NCI-H526 (cell line): ENCODE data around the gene ECSCR.
"Not testable (repeated sequence)": the region's sequence is repeated elsewhere in the genome, so short reads cannot be mapped to it uniquely, and the experiment has no call there.

Source experiments
- DNase-seq, 2 experiments: peaks; one replicate each; lab custom pipeline; 2025; lab: John Stamatoyannopoulos, UW

Gene ECSCR

DNA sequence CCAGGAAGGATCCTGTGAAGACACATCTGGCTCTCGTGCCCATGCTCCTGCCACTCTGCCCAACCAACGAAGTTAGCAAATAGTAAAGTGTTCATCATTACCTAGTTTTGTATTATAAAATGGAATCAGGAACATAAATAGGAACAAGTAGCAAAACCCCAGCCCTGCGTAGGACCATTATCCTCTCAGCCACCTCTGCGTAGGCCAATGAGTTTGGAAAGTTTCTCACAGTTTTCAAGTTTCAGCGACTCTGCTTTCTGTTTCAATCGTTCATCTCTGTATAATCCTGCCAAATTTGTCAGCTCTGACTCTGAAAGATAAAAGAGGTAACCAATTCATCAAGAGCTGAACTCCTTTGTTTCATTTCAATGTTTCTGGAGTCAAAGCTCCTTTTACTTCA is 48.6 kb downstream of the ECSCR start:
- no peak for DNase-seq

DNA sequence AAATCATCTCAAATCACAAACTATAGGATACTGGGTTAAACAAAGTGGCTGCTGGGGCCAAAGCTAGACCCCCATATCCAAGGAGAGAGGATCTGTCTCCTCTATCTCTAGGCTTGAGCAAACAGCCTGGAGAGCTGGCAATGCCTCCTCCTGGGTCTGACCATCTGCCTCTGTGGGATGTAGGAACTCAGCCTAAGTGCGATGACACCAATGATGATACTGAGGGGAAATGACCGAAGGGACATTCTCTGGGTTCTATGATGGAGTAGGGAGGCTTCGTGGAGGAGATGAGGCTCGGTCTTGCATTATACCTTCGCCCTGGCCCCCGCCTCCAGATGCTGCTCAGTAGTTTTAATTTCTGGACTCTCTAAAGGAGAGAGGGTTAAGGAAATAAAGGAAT is 49.4 kb downstream of the ECSCR start:
- no peak for DNase-seq

DNA sequence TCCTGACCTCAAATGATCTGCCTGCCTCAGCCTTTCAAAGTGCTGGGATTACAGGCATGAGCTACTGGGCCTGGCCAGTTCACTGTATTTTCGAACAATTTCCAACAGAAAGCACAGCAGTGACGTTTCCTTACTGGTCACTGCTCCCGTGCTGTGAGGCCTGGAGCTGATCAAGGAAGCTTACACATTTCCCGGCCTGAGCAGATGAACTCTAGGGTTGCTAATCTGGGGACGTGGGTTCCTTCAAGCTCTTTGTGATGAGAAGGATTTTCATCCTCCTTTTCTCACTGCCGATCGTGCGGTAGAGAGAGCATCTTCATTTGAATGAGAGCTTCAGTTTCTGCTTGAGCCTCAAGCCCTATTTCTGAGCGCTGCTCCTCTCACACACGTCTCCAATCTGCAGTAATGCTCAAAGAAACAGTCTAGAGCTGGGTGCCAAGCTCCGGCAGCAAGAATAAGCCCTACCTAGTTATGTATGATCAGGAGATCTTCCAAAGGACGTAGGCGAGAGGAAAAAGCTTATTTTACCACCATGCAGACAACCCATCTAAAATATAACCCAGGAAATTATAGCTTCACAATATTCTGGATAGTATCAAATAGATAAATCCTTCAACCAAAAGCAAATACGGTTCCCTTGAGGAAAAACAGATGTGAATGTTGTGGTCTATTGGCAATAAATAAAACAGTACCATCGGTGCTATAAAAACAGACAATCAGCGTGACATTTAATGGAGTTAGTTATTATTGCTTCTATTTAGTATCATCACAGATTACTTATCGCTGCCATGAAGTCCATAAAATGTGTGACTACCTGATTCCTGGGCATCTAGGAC is 51.3 kb downstream of the ECSCR start:
- no peak for DNase-seq

DNA sequence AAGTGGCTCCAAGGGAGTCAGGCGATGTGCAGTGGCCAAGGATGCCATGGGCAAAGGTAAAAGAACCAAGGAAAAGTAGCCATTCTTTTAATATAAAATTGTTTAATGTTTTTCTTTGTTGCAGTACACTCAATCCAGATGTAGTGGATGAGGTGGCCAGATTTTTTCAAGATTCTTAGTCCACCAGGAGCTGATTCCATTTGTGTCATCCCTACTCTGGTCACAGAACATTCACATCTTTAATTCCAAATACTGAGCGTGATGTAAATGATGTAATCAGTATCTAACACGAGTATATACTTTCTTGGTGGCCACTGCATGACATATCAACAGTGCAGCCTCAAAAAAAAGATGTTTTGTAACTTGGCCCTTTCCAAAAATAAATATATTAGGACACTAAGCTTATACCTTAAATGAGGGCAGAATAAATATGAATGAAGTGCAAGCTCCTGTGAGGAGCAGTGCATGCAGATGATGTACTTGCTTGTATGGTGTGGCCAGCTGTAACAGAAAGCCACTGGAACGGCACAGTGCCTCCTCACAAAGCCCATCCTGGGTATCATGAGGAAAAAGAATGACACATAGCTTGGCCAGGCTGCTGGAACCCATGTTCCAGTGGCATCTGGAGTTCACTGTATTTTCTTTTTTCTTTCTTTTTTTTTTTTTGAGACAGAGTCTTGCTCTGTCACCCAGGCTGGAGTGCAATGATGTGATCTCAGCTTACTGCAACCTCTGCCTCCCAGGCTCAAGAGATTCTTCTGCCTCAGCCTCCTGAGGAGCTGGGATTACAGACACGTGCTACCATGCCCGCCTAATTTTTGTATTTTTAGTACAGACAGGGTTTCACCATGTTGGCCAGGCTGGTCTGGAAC is 52.2 kb downstream of the ECSCR start:
- DNase-seq: no peak

DNA sequence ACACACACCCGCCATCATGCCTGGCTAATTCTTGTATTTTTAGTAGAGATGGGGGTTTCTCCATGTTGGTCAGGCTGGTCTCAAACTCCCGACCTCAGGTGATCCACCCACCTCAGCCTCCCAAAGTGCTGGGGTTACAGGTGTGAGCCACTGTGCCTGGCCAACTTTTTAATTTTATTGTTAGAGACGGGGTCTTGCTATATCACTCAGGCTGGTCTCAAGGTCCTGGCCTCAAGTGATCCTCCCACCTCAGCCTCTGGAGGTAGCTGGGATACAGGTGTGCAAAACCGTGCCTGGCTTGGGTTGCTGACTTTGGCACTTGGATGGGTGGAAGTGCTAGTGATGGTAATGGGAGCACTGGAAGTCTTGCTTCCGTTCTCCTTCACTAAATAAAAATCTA is 53.4 kb downstream of the ECSCR start:
- DNase-seq: not testable (repeated sequence)

DNA sequence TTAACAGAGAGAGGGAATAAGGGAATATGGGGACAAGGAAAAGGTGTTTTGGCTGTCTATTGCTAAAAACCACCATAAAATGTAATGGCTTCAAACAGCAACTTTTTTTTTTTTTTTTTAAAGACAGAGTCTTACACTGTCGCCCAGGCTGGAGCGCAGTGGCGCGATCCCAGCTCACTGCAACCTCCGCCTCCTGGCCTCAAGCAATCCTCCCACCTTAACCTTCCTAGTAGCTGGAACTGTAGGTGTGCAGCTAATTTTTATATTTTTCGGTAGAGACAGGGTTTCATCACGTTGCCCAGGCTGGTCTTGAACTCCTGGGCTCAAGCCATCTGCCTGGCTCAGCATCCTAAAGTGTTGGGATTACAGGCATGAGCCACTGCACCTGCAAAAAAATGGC is 54.4 kb downstream of the ECSCR start:
- DNase-seq: no peak

DNA sequence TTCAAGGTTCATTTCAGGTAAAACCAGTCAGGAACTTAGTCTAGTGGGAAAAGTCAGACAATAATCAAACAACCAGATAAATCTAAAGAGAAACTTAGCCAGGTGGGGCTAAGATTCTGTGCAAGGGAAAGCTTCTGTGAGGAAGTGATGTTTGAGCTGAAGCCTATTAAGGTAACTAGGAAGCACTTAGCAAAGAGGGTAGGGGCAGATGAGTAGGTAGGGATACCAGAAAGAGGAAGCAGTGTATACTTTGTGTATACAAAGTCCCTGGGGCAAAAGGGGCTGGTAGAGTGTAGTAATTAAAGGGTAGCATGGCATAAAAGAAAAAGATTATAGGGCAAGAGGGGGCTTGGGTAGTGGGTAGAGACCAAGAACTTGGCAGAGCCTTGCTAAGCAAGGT is 55.0 kb downstream of the ECSCR start:
- DNase-seq: no peak

DNA sequence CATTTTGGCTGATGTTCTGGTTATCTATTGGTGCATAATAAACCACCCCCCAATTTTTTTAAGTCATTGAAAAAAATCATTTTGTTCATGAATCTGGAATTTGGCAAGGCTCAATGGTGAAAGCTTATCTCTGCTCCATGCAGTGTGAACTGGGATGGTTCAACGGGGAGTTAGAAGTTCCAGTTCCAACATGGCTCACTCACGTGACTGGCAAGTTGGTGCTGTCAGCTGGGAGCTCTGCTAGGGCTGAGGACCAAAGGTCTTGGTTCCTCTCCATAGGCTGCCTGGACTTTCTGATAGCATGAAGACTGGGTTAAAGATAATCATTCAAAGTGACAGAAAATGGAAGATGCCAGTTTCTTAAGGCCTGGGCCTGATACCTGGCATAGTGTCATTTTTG is 55.6 kb downstream of the ECSCR start:
- no peak for DNase-seq

DNA sequence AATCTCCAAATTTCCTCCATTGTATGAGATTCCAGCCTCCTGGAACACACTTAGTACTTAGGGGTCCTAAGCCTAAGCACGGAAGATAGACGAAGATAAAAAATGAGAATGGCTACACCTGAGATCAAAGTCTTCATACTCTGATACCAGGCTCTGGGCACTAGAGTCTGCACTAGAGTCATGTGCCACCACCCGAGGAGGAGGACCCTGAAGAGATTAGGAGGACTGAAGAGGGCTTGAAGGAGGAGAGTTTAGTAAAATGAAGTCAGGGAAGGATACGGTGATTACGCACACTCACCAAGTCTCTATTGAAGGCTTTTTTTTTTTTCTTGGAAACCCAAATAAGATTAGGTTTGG is 58.1 kb downstream of the ECSCR start:
- peak; percentile 50 to 64 for DNase-seq

DNA sequence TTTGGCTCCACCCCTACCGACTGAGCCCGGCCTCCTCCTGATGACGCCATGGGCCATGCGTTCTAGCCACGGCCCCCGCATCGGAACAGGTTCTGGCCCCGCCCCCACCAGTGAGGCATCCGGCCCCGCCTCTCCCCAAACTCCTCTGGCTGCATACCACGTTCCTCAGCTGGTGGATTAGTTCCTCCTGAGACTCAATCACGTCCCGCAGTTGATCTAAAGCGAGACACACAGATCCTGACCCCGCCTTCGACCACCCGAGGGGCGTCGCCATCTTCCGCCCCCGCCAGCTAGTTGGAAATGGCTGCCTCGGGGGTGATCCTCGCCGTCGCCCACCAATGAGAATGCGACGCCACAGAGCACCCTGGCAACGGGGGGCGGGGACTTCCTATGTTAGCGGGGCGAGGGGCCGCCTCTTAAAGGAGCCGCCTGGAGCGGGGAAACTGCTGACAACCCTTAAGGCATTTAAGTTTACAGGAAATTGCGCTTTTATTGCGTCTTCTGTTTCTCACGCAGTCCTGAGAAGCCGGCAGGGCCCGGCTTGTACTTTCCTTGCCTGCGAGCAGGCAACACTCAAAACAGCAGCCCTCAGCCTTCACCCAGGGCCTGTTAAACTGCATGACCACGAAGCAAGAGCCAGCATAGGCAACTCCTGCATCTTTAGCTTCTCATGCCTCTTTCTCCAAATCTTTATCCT is 58.6 kb downstream of the ECSCR start, which contains the start of gene SPATA24:
TSS of gene SPATA24 (minus strand) at position 303 of the 697 bp plus-strand sequence. CDS start at position 274, 29 bp downstream.
- peak; percentile 97 to 100 for DNase-seq

DNA sequence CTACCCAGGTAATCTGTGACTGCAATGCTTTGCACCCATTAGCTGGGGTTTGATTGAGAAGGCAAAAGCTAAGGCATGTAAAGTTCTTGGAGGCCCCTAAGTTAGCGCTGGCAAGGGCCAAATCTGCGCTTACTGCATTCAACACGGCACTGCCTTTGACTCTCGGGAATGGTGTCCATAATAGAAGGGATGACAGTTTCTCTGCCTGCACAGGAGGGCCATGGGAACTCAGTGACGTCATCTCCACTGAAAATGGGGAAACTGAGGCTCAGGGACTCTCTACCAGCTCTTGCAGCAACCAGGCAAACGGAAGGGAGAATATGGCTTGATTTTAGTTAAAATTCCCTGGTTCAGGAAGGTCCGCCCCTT is 59.1 kb downstream of the ECSCR start:
- no peak for DNase-seq

DNA sequence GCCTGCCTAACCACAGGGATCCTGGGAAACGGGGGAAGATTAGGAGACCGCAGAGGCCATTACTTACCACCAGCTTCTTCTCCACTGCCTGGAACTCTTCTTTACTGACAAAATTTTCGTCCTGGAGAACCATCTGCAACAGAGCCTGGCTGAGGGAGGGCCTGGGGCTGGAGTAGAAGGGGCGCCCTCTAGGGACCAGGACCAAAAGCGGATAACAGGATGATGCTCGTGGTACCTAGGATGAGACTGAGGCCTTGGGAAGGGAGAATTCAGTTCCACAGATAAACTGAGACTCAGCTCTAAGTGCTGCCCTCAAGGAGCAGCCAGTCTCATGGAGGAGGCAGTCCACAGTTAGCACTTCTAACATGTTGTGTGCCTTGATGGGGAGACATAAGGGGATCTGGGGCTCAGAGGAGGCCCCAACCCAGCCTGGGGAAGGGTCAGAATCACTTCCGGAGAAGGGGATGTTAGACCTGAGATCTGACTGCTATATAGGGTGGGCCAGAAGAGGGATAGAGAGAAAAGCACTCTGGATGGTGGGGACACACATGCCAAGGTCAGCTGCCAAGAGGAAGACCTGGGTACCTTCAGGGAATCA is 59.9 kb downstream of the ECSCR start:
- peak in 1 of 2 experiments; percentile 68 for DNase-seq

DNA sequence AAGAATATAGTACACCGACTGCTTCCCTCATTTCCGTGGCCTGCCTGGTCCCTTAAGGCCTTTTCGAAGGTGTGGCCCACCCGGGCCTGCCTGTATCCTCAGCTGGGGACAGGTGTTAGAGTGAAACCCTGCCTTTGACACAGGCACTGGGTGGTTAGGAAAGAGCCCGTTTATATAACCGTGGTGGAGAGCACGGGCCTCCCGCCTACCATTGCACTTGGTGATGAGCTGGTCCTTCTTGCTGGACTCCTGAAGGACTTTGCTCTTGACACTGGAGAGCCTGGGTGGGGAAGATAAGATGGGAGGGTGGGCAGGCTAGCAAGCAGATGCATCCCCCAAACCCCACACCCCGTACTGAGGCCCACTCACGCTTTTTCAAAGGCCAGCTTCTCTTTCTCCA is 61.0 kb downstream of the ECSCR start:
- DNase-seq: no peak

DNA sequence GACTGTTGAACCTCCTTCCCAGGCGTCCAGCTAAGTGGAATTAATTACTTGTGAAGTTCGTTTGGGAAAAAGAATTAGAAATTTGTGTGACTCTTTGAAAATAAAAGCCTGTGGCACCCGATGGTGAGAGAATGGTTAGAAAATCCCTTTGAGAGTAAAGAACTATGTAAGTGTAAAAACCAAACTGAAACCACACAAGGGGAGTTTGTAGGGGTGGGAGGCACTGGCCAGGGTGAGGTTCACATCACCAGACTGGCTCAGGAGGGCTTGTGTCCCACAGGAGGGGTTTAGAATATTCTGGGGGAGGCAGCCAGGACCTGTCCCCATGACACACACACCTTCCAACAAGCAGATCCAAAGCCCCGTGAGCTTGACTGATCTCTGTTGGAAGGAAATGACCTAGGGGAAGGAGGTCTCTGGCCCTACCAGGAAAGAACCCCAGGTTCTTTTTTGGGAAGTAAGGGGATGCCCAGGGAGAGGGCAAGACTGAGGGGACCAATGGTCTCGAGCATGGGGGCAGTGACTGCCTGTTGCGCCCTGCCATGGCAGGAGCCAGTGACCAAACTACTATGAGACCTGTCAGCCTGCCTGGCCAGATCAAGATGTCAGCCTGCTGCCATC is 62.9 kb downstream of the ECSCR start:
- no peak for DNase-seq
